PC-3 (cell line): ENCODE data around the gene ZFPM1. TPM values are rescaled to one million over a fixed set of nuclear protein-coding genes. Genes with fewer than 3 reads are reported as not detected.
A peak's percentile ranks its signal among the peaks of the same experiment; 100 is the strongest.

ENCODE experiments used
- ATAC-seq: fragments of 200-7000 bp; cut with Tn5 transposase; 2 replicates; pipeline ENCODE4 v1.9.1; 2020; ENCODE audit warnings: mild to moderate bottlenecking, moderate library complexity
- Bru-seq: library from RNA; stranded (reverse); fragments of 400-500 nt; gene quantifications from one replicate; lab custom pipeline; 2021; lab: Mats Ljungman, UMichigan
- BruChase-seq, 2 experiments: library from RNA; stranded (reverse); fragments of 400-500 nt; gene quantifications; one replicate each; lab custom pipeline; 2021; lab: Mats Ljungman, UMichigan
- BruUV-seq: library from RNA; stranded (reverse); fragments of 400-500 nt; replicated peaks from 2 replicates; lab custom pipeline; 2021; lab: Mats Ljungman, UMichigan
- CTCF ChIA-PET: fragments of 300-600 bp; sonication (Branson Sonifier 250); formaldehyde crosslinking; loops from one replicate; lab custom pipeline; 2022; ENCODE audit warnings: antibody characterized with exemption; lab: Charles Lee
- POLR2A ChIA-PET: fragments of 300-600 bp; sonication (Branson Sonifier 250); formaldehyde crosslinking; loops from one replicate; lab custom pipeline; 2022; ENCODE audit warnings: antibody characterized with exemption; ENCODE audit not compliant: unreplicated experiment; lab: Charles Lee
- DNase-seq: peaks from one replicate; pipeline ENCODE4 v3.0.0-alpha.2; 2015
- H2AFZ ChIP-seq: fragments of 300-600 bp; sonication (generic); 2 replicates; pipeline ENCODE4 v1.6.0; 2016; ENCODE audit warnings: antibody characterized with exemption, low read length
- H3F3A ChIP-seq: fragments of 300-600 bp; sonication (generic); one replicate; pipeline ENCODE4 v1.6.0; 2017; ENCODE audit warnings: antibody characterized with exemption, low read length, control low read depth, mild to moderate bottlenecking; ENCODE audit not compliant: unreplicated experiment
- H3K27ac ChIP-seq: fragments of 300-600 bp; sonication (generic); 2 replicates; pipeline ENCODE4 v1.5.1; 2016; ENCODE audit warnings: mild to moderate bottlenecking, low read length
- H3K27me3 ChIP-seq: fragments of 300-600 bp; sonication (generic); 2 replicates; pipeline ENCODE4 v1.6.1; 2016; ENCODE audit warnings: low read length, mixed read lengths
- H3K36me3 ChIP-seq: fragments of 300-600 bp; sonication (generic); 2 replicates; pipeline ENCODE4 v1.6.1; 2016; ENCODE audit warnings: low read depth, mixed run types, low read length, mixed read lengths
- H3K4me1 ChIP-seq: fragments of 300-600 bp; sonication (generic); 2 replicates; pipeline ENCODE4 v1.5.1; 2016; ENCODE audit warnings: low read length; ENCODE audit not compliant: insufficient read depth
- H3K4me2 ChIP-seq: fragments of 300-600 bp; sonication (generic); 2 replicates; pipeline ENCODE4 v1.6.0; 2016; ENCODE audit warnings: low read length
- H3K4me3 ChIP-seq: fragments of 300-600 bp; sonication (generic); 2 replicates; pipeline ENCODE4 v1.5.1; 2016; ENCODE audit warnings: mild to moderate bottlenecking, low read length, mixed read lengths
- H3K79me2 ChIP-seq: fragments of 300-600 bp; sonication (generic); 2 replicates; pipeline ENCODE4 v1.6.1; 2017; ENCODE audit warnings: low read length, mixed read lengths
- H3K9ac ChIP-seq: fragments of 300-600 bp; sonication (generic); 2 replicates; pipeline ENCODE4 v1.6.0; 2016; ENCODE audit warnings: mild to moderate bottlenecking, low read length
- H3K9me2 ChIP-seq: fragments of 300-600 bp; sonication (generic); replicated peaks from 2 replicates; pipeline ENCODE4 v1.6.1; 2016; ENCODE audit warnings: mixed run types, low read length, mixed read lengths
- H3K9me3 ChIP-seq: fragments of 300-600 bp; sonication (generic); 2 replicates; pipeline ENCODE4 v1.6.1; 2016; ENCODE audit warnings: low read length, mixed read lengths
- H4K20me1 ChIP-seq: fragments of 300-600 bp; sonication (generic); 2 replicates; pipeline ENCODE4 v1.6.1; 2016; ENCODE audit warnings: low read length, mixed read lengths
- CTCF ChIP-seq: fragments of 300-600 bp; sonication (generic); conservative IDR thresholded peaks from 2 replicates; pipeline ENCODE4 v1.5.1; 2017; ENCODE audit warnings: antibody characterized with exemption, low read depth, mild to moderate bottlenecking, low read length
- EZH2 ChIP-seq: fragments of 300-600 bp; sonication (generic); IDR thresholded peaks from one replicate; pipeline ENCODE4 v1.6.1; 2017; ENCODE audit warnings: antibody characterized with exemption, mild to moderate bottlenecking, low read length; ENCODE audit not compliant: unreplicated experiment
- EZH2phosphoT487 ChIP-seq: fragments of 300-600 bp; sonication (generic); IDR thresholded peaks from 2 replicates; pipeline ENCODE4 v1.6.1; 2018; ENCODE audit warnings: mild to moderate bottlenecking, antibody characterized with exemption, low read length, borderline replicate concordance
- intact Hi-C: fragments of 100-400 bp; cut with micrococcal nuclease; formaldehyde crosslinking; loops from 2 replicates; pipeline ENCODE4 v1.9.0; 2023
- long read RNA-seq: library from polyadenylated mRNA; unstranded; transcript quantifications from one replicate; pipeline ENCODE4 v2.0.0, GENCODE V29; 2021; ENCODE audit not compliant: unreplicated experiment
- total RNA-seq: library from RNA; depleted of rRNA; stranded (reverse); fragments of >200 nt; gene quantifications from 2 replicates; pipeline ENCODE4 v1.2.3, GENCODE V29; 2014; rRNA removed

The ZFPM1 gene
- total RNA-seq (4.1 and 4.6 TPM in 2 replicates), Bru-seq, nascent RNA (percentile 38 among the genes with signal in this experiment), BruChase-seq, experiment 1, labeled RNA remaining after a 6-hour chase (percentile 37 among the genes with signal in this experiment), BruChase-seq, experiment 2, labeled RNA remaining after a 2-hour chase (percentile 41 among the genes with signal in this experiment)
- long read RNA-seq, full-length matches to known transcripts, result 1 of 16 reads
- long read RNA-seq, partial matches to known transcripts, result 2 of 16 reads
- long read RNA-seq, other reads (novel, unspliced or antisense), result 13 of 16 reads

- Histone ChIP-seq H3K4me2 (peak within 1 kb of the TSS; percentile 96), H3K27ac (no peak within 1 kb of the TSS), H3K9ac (peak within 1 kb of the TSS; percentile 57; the same call in 1 of the 2 replicates), H3K4me3 (peak within 1 kb of the TSS; percentile 81), H2AFZ (peak within 1 kb of the TSS; percentile 76), H3K4me1 (peaks cover 17% of the 10 kb centered on the region), H4K20me1 (no peaks in the 10 kb centered on the region), H3K9me3 (no peaks in the 10 kb centered on the region), H3K36me3 (no peaks in the 10 kb centered on the region), H3K79me2 (peaks cover 10% of the 10 kb centered on the region), H3F3A (no peaks in the 10 kb centered on the region), H3K27me3 (no peaks in the 10 kb centered on the region), H3K9me2 (no peaks in the 10 kb centered on the region)
- DNase-seq, result no peak
- intact Hi-C loops, result no loop called here
- TF ChIP-seq EZH2, result no peak
- TF ChIP-seq EZH2phosphoT487, result no peak
- TF ChIP-seq CTCF, result no peak
- ChIA-PET CTCF (no interaction called here), POLR2A (no interaction called here)
- peak; percentile 69 for ATAC-seq
- no TSS peak for BruUV-seq
These were observed at the start of gene ZFPM1 for GRCh38 chr16:88453217-88453531. TSS of gene ZFPM1 (plus strand) at chr16:88453280. CDS start at chr16:88453639, 359 bp downstream.

DNA sequence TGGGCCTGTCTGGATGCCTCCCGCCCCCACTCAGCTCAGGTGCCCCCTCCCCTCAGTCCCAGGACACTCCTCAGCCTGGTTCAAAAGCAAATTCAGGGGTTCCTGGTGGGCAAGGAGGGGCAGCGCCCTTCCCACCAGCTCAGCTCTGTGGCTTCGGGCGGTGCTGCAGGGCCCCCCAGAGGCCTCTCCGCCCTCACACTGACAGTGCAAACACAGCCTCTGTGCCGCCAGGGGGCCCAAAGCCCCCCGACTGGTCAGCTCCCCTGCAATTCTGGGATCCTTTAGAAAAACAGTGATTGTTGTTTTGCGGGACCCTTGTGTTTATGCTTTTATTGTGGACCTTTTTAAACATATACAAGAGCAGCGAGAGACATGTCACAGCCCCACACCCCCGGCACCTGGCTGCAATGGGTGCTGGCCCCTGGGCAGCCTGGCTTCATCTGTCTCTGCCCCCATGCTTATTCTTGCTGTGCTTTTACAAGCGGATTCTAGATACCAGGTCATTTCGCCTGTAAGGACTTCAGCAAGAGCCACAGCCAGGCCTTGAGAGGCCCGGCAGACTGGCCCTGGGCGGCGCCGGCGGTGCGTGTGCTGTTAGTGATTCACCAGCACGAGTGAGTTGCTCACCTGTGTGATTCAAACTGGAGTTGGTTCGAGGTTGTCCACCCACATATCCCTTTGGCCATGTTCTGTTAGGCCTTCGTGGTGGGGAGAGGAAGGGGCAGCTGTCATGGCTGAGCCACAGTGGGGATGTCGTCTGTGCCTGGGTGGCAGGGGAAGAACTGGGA, 49.1 kb upstream of the ZFPM1 start:
- H4K20me1 ChIP-seq, result no peaks in the 10 kb centered on the region
- DNase-seq, result peak; percentile 21
- TF ChIP-seq EZH2phosphoT487 (no peak), EZH2 (no peak), CTCF (no peak)

More for the DNA sequence above, 49.1 kb upstream of the ZFPM1 start:
- no peaks in the 10 kb centered on the region for H3F3A ChIP-seq
- H3K79me2 ChIP-seq, result no peaks in the 10 kb centered on the region
- no peak overlapping the region for H3K4me3 ChIP-seq
- ChIA-PET CTCF (no interaction called here), POLR2A (no interaction called here)
- no peak overlapping the region for H2AFZ ChIP-seq
- no peak overlapping the region for H3K9ac ChIP-seq
- intact Hi-C loops, result no loop called here
- no TSS peak for BruUV-seq
- no peaks in the 10 kb centered on the region for H3K9me3 ChIP-seq
- H3K9me2 ChIP-seq, result no peaks in the 10 kb centered on the region
- H3K27me3 ChIP-seq, result no peaks in the 10 kb centered on the region
- peak; percentile 64 for ATAC-seq
- H3K4me2 ChIP-seq, result no peak overlapping the region
- H3K36me3 ChIP-seq, result no peaks in the 10 kb centered on the region
- no peak overlapping the region for H3K27ac ChIP-seq
- no peaks in the 10 kb centered on the region for H3K4me1 ChIP-seq
